HG03103 (cell line): ENCODE measurements around the gene EPS15.

Experiments used
- ATAC-seq: cut with Tn5 transposase; IDR thresholded peaks from one replicate; pipeline ENCODE4 v1.9.1; 2021; ENCODE audit warnings: low read depth; ENCODE audit not compliant: unreplicated experiment

The EPS15 gene

GRCh38 chr1:51324251-51325010, 194.6 kb downstream of the EPS15 start:
- no peak for ATAC-seq

- ATAC-seq: no peak
These were observed 195.3 kb downstream of the EPS15 start for GRCh38 chr1:51323778-51324177.

- ATAC-seq: no peak
These were observed 196.5 kb downstream of the EPS15 start for GRCh38 chr1:51322417-51323101.

GRCh38 chr1:51321924-51322280, 197.2 kb downstream of the EPS15 start:
- ATAC-seq: no peak

GRCh38 chr1:51320967-51321923, 197.8 kb downstream of the EPS15 start:
- no peak for ATAC-seq

GRCh38 chr1:51317798-51318197, 201.3 kb downstream of the EPS15 start:
- ATAC-seq: no peak

- no peak for ATAC-seq
These were observed 202.3 kb downstream of the EPS15 start for GRCh38 chr1:51316846-51317120.

- no peak for ATAC-seq
These were observed 202.8 kb downstream of the EPS15 start for GRCh38 chr1:51316113-51316845.

- no peak for ATAC-seq
These were observed 204.1 kb downstream of the EPS15 start for GRCh38 chr1:51314974-51315373.

GRCh38 chr1:51313961-51314777, 204.9 kb downstream of the EPS15 start:
- ATAC-seq: no peak

- no peak for ATAC-seq
These were observed 205.7 kb downstream of the EPS15 start for GRCh38 chr1:51313268-51313852.

GRCh38 chr1:51312718-51313117, 206.3 kb downstream of the EPS15 start:
- no peak for ATAC-seq

GRCh38 chr1:51311826-51312225, 207.2 kb downstream of the EPS15 start:
- ATAC-seq: no peak

GRCh38 chr1:51310871-51311613, 208.0 kb downstream of the EPS15 start:
- no peak for ATAC-seq

GRCh38 chr1:51309291-51309690, 209.8 kb downstream of the EPS15 start:
- ATAC-seq: no peak

- no peak for ATAC-seq
These were observed 210.4 kb downstream of the EPS15 start for GRCh38 chr1:51308636-51309035.

GRCh38 chr1:51306950-51307349, 212.1 kb downstream of the EPS15 start:
- ATAC-seq: no peak

GRCh38 chr1:51305371-51305823, 213.7 kb downstream of the EPS15 start:
- ATAC-seq: no peak

- no peak for ATAC-seq
These were observed 214.7 kb downstream of the EPS15 start for GRCh38 chr1:51304360-51304759.
